Measurements from ENCODE around the gene SIK2. TPM values are rescaled to one million over a fixed set of nuclear protein-coding genes. Genes with fewer than 3 reads are reported as not detected.
A peak's percentile ranks its signal among the peaks of the same experiment; 100 is the strongest.

The SIK2 gene
- total RNA-seq, 1 donor from 2014 or later, result 14.3 TPM

- Histone ChIP-seq H3K9me3 (ENCODE audit: insufficient read depth, low read depth, low read length) (no peaks in the 10 kb centered on the region), H3K79me2 (ENCODE audit: insufficient read depth, low read length) (peaks cover 49% of the 10 kb centered on the region), H2AFZ (ENCODE audit: low read depth, low read length) (no peak overlapping the region), H3K4me1 (ENCODE audit: insufficient read depth, low read length) (peaks cover 10% of the 10 kb centered on the region), H4K20me1 (ENCODE audit: insufficient read depth, low read length) (peaks cover 25% of the 10 kb centered on the region), H3K9ac (ENCODE audit: low read length) (no peak overlapping the region), H3K4me3 (ENCODE audit: insufficient read depth, low read depth, low read length) (no peak overlapping the region), H3K27ac (ENCODE audit: low read depth, low read length) (no peak overlapping the region), H3K27me3 (ENCODE audit: insufficient read depth, low read length) (no peaks in the 10 kb centered on the region), H3K36me3 (ENCODE audit: insufficient read depth, low read length) (peaks cover 43% of the 10 kb centered on the region), H3K4me2 (ENCODE audit: low read length) (no peak overlapping the region)
- H3K9me3 Mint-ChIP-seq (ENCODE audit: unreplicated experiment), result no peaks in the 10 kb centered on the region
- no peak overlapping the region for H3K27ac Mint-ChIP-seq (ENCODE audit: unreplicated experiment)
- H3K4me3 Mint-ChIP-seq (ENCODE audit: unreplicated experiment), result no peak overlapping the region
- no peaks in the 10 kb centered on the region for H3K27me3 Mint-ChIP-seq (ENCODE audit: low read depth, unreplicated experiment)
- TF ChIP-seq, protein P1, sequence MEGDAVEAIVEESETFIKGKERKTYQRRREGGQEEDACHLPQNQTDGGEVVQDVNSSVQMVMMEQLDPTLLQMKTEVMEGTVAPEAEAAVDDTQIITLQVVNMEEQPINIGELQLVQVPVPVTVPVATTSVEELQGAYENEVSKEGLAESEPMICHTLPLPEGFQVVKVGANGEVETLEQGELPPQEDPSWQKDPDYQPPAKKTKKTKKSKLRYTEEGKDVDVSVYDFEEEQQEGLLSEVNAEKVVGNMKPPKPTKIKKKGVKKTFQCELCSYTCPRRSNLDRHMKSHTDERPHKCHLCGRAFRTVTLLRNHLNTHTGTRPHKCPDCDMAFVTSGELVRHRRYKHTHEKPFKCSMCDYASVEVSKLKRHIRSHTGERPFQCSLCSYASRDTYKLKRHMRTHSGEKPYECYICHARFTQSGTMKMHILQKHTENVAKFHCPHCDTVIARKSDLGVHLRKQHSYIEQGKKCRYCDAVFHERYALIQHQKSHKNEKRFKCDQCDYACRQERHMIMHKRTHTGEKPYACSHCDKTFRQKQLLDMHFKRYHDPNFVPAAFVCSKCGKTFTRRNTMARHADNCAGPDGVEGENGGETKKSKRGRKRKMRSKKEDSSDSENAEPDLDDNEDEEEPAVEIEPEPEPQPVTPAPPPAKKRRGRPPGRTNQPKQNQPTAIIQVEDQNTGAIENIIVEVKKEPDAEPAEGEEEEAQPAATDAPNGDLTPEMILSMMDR (IDR thresholded peaks at IDR 0.05; ENCODE audit: insufficient read depth, low read depth, low read length), result no peak
- no peak for TF ChIP-seq EZH2 (IDR thresholded peaks at IDR 0.05; ENCODE audit: insufficient read depth, low read length)
- H3K36me3 Mint-ChIP-seq (ENCODE audit: low read depth, unreplicated experiment), result peaks cover 5% of the 10 kb centered on the region
- DNase-seq (ENCODE audit: low read depth) (no peak), FAIRE-seq (no peak)
- peaks cover 29% of the 10 kb centered on the region for H3K4me1 Mint-ChIP-seq (ENCODE audit: low read depth, unreplicated experiment)
Measured at GRCh38 chr11:111762526-111762925, 160.3 kb downstream of the SIK2 start.

DNA sequence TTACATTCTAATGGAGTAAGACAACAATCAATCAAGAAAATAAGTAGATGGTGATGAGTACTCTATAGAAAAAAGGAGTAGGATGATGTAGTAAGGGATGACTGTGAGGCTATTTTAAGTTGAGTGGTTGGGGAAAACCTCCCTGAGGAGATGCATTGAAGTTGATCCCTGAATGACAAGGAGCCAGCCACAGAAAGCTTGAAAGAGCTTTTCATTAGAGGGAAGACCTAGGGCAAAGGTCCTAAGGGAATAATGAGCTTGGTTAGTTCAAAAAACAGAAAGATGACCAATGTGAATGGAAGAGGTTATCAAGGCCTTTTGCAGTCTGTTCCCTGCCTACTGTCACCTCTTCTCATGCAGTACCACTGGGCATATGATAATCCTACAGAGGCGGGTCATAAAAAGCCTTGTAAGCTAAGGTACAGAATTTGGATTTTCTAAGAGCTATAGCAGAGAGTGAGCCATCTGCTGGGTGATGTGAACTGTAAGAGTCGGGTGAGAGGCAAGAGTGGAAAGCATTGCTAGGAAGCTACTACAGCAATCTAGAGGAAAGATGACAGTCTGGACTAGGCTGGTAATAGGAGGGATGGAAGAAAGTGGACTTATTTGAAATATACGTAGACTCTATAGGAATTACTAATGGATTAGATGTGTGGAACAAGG lies 160.9 kb downstream of the SIK2 start:
- peaks cover 25% of the 10 kb centered on the region for H4K20me1 ChIP-seq (ENCODE audit: insufficient read depth, low read length)
- FAIRE-seq, result no peak
- H3K4me1 Mint-ChIP-seq (ENCODE audit: low read depth, unreplicated experiment), result peaks cover 29% of the 10 kb centered on the region
- no peak overlapping the region for H2AFZ ChIP-seq (ENCODE audit: low read depth, low read length)
- H3K79me2 ChIP-seq (ENCODE audit: insufficient read depth, low read length), result peaks cover 49% of the 10 kb centered on the region
- no peaks in the 10 kb centered on the region for H3K9me3 ChIP-seq (ENCODE audit: insufficient read depth, low read depth, low read length)
- H3K27me3 Mint-ChIP-seq (ENCODE audit: low read depth, unreplicated experiment), result no peaks in the 10 kb centered on the region
- no peaks in the 10 kb centered on the region for H3K27me3 ChIP-seq (ENCODE audit: insufficient read depth, low read length)
- no peak overlapping the region for H3K9ac ChIP-seq (ENCODE audit: low read length)
- no peak overlapping the region for H3K4me3 Mint-ChIP-seq (ENCODE audit: unreplicated experiment)
- no peak overlapping the region for H3K4me2 ChIP-seq (ENCODE audit: low read length)
- H3K9me3 Mint-ChIP-seq (ENCODE audit: unreplicated experiment), result no peaks in the 10 kb centered on the region
- peaks cover 38% of the 10 kb centered on the region for H3K36me3 ChIP-seq (ENCODE audit: insufficient read depth, low read length)
- no peak overlapping the region for H3K27ac ChIP-seq (ENCODE audit: low read depth, low read length)
- DNase-seq (ENCODE audit: low read depth), result no peak
- no peak overlapping the region for H3K4me3 ChIP-seq (ENCODE audit: insufficient read depth, low read depth, low read length)
- no peak overlapping the region for H3K27ac Mint-ChIP-seq (ENCODE audit: unreplicated experiment)
- TF ChIP-seq, protein P1 (IDR thresholded peaks at IDR 0.05; ENCODE audit: insufficient read depth, low read depth, low read length), result no peak
- TF ChIP-seq EZH2 (IDR thresholded peaks at IDR 0.05; ENCODE audit: insufficient read depth, low read length), result no peak
- peaks cover 5% of the 10 kb centered on the region for H3K36me3 Mint-ChIP-seq (ENCODE audit: low read depth, unreplicated experiment)
- H3K4me1 ChIP-seq (ENCODE audit: insufficient read depth, low read length), result peaks cover 10% of the 10 kb centered on the region

GRCh38 chr11:111764621-111765020 lies 162.4 kb downstream of the SIK2 start:
- Mint-ChIP-seq H3K27ac (ENCODE audit: unreplicated experiment) (no peak overlapping the region), H3K9me3 (ENCODE audit: unreplicated experiment) (no peaks in the 10 kb centered on the region), H3K36me3 (ENCODE audit: low read depth, unreplicated experiment) (peaks cover 2% of the 10 kb centered on the region), H3K4me3 (ENCODE audit: unreplicated experiment) (peak overlapping the region; percentile 94), H3K4me1 (ENCODE audit: low read depth, unreplicated experiment) (peaks cover 24% of the 10 kb centered on the region), H3K27me3 (ENCODE audit: low read depth, unreplicated experiment) (no peaks in the 10 kb centered on the region)
- DNase-seq (ENCODE audit: low read depth) (no peak), FAIRE-seq (no peak)
- no peak overlapping the region for H2AFZ ChIP-seq (ENCODE audit: low read depth, low read length)
- no peak overlapping the region for H3K27ac ChIP-seq (ENCODE audit: low read depth, low read length)
- H4K20me1 ChIP-seq (ENCODE audit: insufficient read depth, low read length), result peaks cover 25% of the 10 kb centered on the region
- peaks cover 10% of the 10 kb centered on the region for H3K4me1 ChIP-seq (ENCODE audit: insufficient read depth, low read length)
- H3K36me3 ChIP-seq (ENCODE audit: insufficient read depth, low read length), result peaks cover 26% of the 10 kb centered on the region
- H3K27me3 ChIP-seq (ENCODE audit: insufficient read depth, low read length), result no peaks in the 10 kb centered on the region
- H3K4me3 ChIP-seq (ENCODE audit: insufficient read depth, low read depth, low read length), result peak overlapping the region; percentile 92
- H3K9ac ChIP-seq (ENCODE audit: low read length), result peak overlapping the region; percentile 91
- peak overlapping the region; percentile 91 for H3K4me2 ChIP-seq (ENCODE audit: low read length)
- no peak for TF ChIP-seq EZH2 (IDR thresholded peaks at IDR 0.05; ENCODE audit: insufficient read depth, low read length)
- TF ChIP-seq, protein P1 (IDR thresholded peaks at IDR 0.05; ENCODE audit: insufficient read depth, low read depth, low read length), result no peak
- peaks cover 49% of the 10 kb centered on the region for H3K79me2 ChIP-seq (ENCODE audit: insufficient read depth, low read length)
- H3K9me3 ChIP-seq (ENCODE audit: insufficient read depth, low read depth, low read length), result no peaks in the 10 kb centered on the region
